Measurements from ENCODE around the gene MALRD1. TPM values are rescaled to one million over a fixed set of nuclear protein-coding genes. Genes with fewer than 3 reads are reported as not detected.

The MALRD1 gene
- total and polyA plus RNA-seq, 2 of the 8 experiments (the other 6 are each of a cell fraction or from before 2014, with no cell fraction given): 0.32 to 0.35 TPM

DNA sequence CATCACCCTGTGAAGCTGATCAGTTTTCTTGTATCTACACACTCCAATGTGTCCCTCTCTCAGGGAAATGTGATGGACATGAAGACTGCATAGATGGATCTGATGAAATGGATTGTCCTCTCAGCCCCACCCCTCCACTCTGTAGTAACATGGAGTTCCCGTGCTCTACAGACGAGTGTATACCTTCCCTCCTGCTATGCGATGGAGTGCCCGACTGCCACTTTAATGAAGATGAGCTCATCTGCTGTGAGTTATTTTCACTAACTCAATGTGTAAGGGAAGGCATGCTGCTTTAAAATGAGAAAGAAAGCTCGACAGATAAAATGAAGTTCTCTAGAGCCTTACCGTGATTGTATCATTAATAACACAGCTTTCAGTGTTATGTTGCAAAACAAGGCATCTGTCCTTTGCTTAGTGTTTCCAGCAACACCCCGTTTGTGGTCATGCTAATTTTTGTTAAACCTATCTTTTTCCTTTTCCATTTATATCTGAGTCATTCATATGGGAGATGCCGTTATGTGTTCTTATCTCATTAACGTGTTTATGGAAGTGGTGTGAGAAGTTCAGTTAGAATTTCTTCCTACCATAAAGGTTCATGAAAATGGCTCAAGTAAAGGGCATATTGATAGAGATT is 546.7 kb downstream of the MALRD1 start (continued):
- TF ChIP-seq, protein P1, sequence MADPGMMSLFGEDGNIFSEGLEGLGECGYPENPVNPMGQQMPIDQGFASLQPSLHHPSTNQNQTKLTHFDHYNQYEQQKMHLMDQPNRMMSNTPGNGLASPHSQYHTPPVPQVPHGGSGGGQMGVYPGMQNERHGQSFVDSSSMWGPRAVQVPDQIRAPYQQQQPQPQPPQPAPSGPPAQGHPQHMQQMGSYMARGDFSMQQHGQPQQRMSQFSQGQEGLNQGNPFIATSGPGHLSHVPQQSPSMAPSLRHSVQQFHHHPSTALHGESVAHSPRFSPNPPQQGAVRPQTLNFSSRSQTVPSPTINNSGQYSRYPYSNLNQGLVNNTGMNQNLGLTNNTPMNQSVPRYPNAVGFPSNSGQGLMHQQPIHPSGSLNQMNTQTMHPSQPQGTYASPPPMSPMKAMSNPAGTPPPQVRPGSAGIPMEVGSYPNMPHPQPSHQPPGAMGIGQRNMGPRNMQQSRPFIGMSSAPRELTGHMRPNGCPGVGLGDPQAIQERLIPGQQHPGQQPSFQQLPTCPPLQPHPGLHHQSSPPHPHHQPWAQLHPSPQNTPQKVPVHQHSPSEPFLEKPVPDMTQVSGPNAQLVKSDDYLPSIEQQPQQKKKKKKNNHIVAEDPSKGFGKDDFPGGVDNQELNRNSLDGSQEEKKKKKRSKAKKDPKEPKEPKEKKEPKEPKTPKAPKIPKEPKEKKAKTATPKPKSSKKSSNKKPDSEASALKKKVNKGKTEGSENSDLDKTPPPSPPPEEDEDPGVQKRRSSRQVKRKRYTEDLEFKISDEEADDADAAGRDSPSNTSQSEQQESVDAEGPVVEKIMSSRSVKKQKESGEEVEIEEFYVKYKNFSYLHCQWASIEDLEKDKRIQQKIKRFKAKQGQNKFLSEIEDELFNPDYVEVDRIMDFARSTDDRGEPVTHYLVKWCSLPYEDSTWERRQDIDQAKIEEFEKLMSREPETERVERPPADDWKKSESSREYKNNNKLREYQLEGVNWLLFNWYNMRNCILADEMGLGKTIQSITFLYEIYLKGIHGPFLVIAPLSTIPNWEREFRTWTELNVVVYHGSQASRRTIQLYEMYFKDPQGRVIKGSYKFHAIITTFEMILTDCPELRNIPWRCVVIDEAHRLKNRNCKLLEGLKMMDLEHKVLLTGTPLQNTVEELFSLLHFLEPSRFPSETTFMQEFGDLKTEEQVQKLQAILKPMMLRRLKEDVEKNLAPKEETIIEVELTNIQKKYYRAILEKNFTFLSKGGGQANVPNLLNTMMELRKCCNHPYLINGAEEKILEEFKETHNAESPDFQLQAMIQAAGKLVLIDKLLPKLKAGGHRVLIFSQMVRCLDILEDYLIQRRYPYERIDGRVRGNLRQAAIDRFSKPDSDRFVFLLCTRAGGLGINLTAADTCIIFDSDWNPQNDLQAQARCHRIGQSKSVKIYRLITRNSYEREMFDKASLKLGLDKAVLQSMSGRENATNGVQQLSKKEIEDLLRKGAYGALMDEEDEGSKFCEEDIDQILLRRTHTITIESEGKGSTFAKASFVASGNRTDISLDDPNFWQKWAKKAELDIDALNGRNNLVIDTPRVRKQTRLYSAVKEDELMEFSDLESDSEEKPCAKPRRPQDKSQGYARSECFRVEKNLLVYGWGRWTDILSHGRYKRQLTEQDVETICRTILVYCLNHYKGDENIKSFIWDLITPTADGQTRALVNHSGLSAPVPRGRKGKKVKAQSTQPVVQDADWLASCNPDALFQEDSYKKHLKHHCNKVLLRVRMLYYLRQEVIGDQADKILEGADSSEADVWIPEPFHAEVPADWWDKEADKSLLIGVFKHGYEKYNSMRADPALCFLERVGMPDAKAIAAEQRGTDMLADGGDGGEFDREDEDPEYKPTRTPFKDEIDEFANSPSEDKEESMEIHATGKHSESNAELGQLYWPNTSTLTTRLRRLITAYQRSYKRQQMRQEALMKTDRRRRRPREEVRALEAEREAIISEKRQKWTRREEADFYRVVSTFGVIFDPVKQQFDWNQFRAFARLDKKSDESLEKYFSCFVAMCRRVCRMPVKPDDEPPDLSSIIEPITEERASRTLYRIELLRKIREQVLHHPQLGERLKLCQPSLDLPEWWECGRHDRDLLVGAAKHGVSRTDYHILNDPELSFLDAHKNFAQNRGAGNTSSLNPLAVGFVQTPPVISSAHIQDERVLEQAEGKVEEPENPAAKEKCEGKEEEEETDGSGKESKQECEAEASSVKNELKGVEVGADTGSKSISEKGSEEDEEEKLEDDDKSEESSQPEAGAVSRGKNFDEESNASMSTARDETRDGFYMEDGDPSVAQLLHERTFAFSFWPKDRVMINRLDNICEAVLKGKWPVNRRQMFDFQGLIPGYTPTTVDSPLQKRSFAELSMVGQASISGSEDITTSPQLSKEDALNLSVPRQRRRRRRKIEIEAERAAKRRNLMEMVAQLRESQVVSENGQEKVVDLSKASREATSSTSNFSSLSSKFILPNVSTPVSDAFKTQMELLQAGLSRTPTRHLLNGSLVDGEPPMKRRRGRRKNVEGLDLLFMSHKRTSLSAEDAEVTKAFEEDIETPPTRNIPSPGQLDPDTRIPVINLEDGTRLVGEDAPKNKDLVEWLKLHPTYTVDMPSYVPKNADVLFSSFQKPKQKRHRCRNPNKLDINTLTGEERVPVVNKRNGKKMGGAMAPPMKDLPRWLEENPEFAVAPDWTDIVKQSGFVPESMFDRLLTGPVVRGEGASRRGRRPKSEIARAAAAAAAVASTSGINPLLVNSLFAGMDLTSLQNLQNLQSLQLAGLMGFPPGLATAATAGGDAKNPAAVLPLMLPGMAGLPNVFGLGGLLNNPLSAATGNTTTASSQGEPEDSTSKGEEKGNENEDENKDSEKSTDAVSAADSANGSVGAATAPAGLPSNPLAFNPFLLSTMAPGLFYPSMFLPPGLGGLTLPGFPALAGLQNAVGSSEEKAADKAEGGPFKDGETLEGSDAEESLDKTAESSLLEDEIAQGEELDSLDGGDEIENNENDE (IDR thresholded peaks at IDR 0.05; ENCODE audit: insufficient replicate concordance, low read length): no peak
- TF ChIP-seq RFX5 (IDR thresholded peaks at IDR 0.05; ENCODE audit: borderline replicate concordance, low read depth, low read length) (no peak), KDM1A (IDR thresholded peaks at IDR 0.05; ENCODE audit: borderline replicate concordance, low read length) (no peak), SP1 (IDR thresholded peaks at IDR 0.05; ENCODE audit: low read depth, low read length) (no peak), SUZ12 (IDR thresholded peaks at IDR 0.05; ENCODE audit: low read length) (no peak), SIN3A (conservative IDR thresholded peaks at IDR 0.05 in 1 of 2, IDR thresholded peaks at IDR 0.05 in 1 of 2; ENCODE audit: low read depth in 1 of 2, low read length in 2 of 2) (no peak), BRCA1 (IDR thresholded peaks at IDR 0.05; ENCODE audit: low read depth, low read length) (no peak), POU5F1 (IDR thresholded peaks at IDR 0.05; ENCODE audit: low read depth, low read length) (no peak), TEAD4 (IDR thresholded peaks at IDR 0.05; ENCODE audit: low read depth, low read length) (no peak), EGR1 (IDR thresholded peaks at IDR 0.05; ENCODE audit: borderline replicate concordance, low read depth, low read length) (no peak)
- TF ChIP-seq, protein P2, sequence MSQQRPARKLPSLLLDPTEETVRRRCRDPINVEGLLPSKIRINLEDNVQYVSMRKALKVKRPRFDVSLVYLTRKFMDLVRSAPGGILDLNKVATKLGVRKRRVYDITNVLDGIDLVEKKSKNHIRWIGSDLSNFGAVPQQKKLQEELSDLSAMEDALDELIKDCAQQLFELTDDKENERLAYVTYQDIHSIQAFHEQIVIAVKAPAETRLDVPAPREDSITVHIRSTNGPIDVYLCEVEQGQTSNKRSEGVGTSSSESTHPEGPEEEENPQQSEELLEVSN (IDR thresholded peaks at IDR 0.05): no peak
